Immature natural killer cell (primary cell): ENCODE results near the gene GH2. TPM values are rescaled to one million over a fixed set of nuclear protein-coding genes. Genes with fewer than 3 reads are reported as not detected.
"Not testable (repeated sequence)": the region's sequence is repeated elsewhere in the genome, so short reads cannot be mapped to it uniquely, and the experiment has no call there.

Source experiments
- DNase-seq, 3 donors: peaks; one replicate each; pipeline ENCODE4 v3.0.0; 2022; ENCODE audit warnings: mixed read lengths in 1 of 3
- H3K27ac Mint-ChIP-seq, 6 donors: one replicate each; pipeline ENCODE4 v1.8.0; 2020; ENCODE audit warnings: mixed read lengths in 6 of 6, mild to moderate bottlenecking in 5 of 6, inconsistent platforms in 4 of 6, moderate library complexity in 3 of 6
- H3K27me3 Mint-ChIP-seq, 3 donors: one replicate each; pipeline ENCODE4 v1.8.0; 2020 to 2021; ENCODE audit warnings: low read depth in 3 of 3, mild to moderate bottlenecking in 3 of 3, mixed read lengths in 3 of 3, moderate library complexity in 3 of 3, inconsistent platforms in 1 of 3
- H3K36me3 Mint-ChIP-seq, 3 donors: one replicate each; pipeline ENCODE4 v1.8.0; 2020; ENCODE audit warnings: mixed read lengths in 3 of 3, inconsistent platforms in 2 of 3, mild to moderate bottlenecking in 2 of 3
- H3K4me1 Mint-ChIP-seq, 2 donors: one replicate each; pipeline ENCODE4 v1.8.0; 2020; ENCODE audit warnings: inconsistent platforms in 2 of 2, mild to moderate bottlenecking in 2 of 2, mixed read lengths in 2 of 2, moderate library complexity in 1 of 2
- H3K4me3 Mint-ChIP-seq, 5 donors: one replicate each; pipeline ENCODE4 v1.8.0; 2020; ENCODE audit warnings: mild to moderate bottlenecking in 5 of 5, mixed read lengths in 5 of 5, inconsistent platforms in 3 of 5, moderate library complexity in 3 of 5
- H3K9me3 Mint-ChIP-seq, 6 donors: one replicate each; pipeline ENCODE4 v1.8.0; 2020; ENCODE audit warnings: mild to moderate bottlenecking in 6 of 6, mixed read lengths in 6 of 6, inconsistent platforms in 4 of 6, moderate library complexity in 3 of 6
- polyA plus RNA-seq, 3 donors: library from polyadenylated mRNA; unstranded; fragments of 300-500 nt; fragmentation: Illumina TruSeq; gene quantifications; one replicate each; pipeline ENCODE4 v1.2.3, GENCODE V29; 2021

The GH2 gene
- polyA plus RNA-seq, result not detected

DNA sequence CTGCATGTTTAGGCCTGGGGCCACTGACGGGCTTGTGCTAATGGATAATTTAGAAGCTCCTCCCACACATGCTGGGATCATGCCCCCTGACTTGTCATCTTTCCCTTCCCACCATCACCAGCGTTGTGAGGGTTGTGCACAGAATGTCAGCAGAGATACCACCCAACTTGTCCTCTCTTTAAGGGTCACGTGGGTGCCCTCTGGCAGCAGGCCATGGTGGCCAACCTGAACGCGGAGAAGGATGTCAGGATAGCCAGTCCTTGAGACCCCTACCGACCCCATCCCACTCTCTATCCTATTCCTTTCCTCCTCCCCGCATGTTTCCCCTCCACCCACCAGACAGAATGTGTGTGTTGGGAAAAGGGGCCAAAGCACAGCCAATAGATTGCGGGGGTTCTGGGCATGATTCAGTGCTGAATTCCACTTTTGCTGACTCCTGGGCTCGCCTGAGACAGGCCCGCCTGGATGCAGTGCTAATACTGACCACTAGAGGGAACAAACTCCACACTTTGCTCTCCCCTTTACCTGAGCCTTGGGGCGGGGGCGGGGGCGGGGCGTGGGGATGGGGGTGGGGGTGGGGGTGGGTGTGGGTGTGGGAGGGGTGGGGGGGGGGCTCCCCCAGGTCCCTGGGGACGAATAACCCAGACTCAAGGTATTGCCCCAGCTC is at the start of gene GH2:
TSS of gene GH2 (minus strand) at position 10 of the 667 bp plus-strand sequence. CDS start 143 bp downstream, outside the sequence.
- H3K27me3 Mint-ChIP-seq, result peaks cover 0 to 6% (median 2%) of the 10 kb centered on the region in 3 donors
- no peaks in the 10 kb centered on the region for H3K36me3 Mint-ChIP-seq
- H3K4me1 Mint-ChIP-seq, result peaks cover 0 to 2% of the 10 kb centered on the region in 2 donors
- DNase-seq, result peak; percentile 27 to 46 (median 35)
- H3K9me3 Mint-ChIP-seq, result no peaks in the 10 kb centered on the region
- no peak within 1 kb of the TSS for H3K27ac Mint-ChIP-seq
- H3K4me3 Mint-ChIP-seq, result no peak within 1 kb of the TSS

DNA sequence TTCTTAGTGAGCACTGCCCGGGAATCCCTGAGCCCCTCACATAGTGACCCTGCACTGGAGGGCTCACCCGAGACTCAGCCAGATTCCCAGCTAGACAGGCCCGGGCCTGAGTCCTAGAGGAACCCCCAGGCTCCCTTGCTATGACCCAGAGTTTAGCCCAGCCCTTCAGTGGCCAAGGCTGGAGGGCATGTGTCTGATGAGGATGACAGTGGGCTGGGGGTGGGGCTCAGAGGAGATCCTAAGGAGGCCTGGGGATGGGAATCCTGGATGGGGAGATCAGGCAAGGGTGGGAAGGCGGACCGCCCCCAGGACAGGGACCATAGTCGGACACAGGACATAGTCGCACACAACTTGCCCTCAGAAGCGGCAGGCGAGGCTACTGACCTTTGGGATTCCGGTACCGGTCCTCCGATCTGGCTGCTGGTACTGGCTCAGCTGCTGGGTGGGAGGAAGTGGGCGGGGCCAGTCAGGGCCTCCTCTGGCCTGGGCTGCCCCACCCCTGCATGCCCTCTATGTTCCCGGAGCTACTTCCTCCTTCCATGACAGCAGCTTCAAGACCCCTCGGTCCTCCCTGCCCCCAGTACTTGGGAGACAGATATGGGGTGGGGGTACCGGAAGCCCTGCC is 49.3 kb upstream of the GH2 start:
- H3K4me3 Mint-ChIP-seq, result peak overlapping the region; percentile 86 to 94 (median 92)
- H3K27me3 Mint-ChIP-seq, result peaks cover 0 to 4% (median under 1%) of the 10 kb centered on the region in 3 donors
- H3K4me1 Mint-ChIP-seq, result peaks cover 24 to 29% of the 10 kb centered on the region in 2 donors
- peak; percentile 52 to 65 (median 55) for DNase-seq
- H3K9me3 Mint-ChIP-seq, result no peaks in the 10 kb centered on the region
- H3K27ac Mint-ChIP-seq, result peak overlapping the region; percentile 82 to 95 (median 92)
- peaks cover 0 to 2% (median 0%) of the 10 kb centered on the region in 3 donors for H3K36me3 Mint-ChIP-seq

DNA sequence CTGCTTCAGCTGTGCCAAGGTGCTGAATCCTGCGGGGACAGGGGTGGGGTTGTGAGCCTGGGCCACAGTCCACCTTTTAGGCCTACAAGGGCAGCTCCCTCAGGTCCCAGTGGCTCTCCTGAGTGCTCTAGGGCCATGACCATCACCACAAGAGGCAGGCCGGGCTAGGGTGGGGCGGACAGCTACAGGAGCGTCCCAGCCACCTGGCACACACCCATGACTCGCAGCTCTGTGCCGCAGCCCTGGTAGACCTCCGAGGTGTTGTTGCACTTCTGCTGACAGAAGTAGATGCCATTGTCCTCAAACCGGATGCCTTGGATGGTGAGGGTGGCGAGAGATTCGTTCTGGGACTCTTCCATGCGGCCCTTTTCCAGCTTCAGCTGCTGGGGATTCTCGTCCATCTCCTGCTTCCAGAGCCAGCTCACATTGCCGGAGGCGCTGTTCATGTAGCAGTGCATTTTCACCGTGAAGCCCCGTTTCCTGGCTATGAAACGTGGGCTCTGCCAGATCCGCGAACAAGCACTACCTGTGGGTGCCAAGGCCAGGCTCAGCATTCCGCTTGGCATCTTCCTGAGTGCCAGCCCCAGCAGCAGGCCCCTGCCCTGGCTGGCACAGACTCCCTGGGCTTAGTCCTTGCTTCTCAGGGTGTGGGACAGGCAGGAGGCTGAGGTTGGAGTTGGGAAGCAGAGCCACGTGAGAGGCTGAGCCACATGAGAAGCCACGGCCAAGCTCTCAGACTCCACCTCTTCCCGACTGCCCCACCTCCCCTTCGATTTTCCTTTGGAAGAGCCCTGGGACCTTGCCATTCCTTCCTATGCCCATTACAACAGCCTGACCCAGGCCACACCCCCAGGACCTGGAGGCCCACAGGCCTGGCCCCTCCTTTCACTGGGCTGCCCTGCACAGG is 48.4 kb upstream of the GH2 start:
- H3K27me3 Mint-ChIP-seq, result peaks cover 0 to 1% (median 0%) of the 10 kb centered on the region in 3 donors
- H3K9me3 Mint-ChIP-seq, result no peaks in the 10 kb centered on the region
- H3K4me1 Mint-ChIP-seq, result peaks cover 24 to 29% of the 10 kb centered on the region in 2 donors
- DNase-seq, result no peak
- H3K4me3 Mint-ChIP-seq, result peak overlapping the region in 3 of 5 donors; percentile 5 to 90 (median 86)
- peak overlapping the region in 5 of 6 donors; percentile 17 to 95 (median 83) for H3K27ac Mint-ChIP-seq
- H3K36me3 Mint-ChIP-seq, result no peaks in the 10 kb centered on the region

DNA sequence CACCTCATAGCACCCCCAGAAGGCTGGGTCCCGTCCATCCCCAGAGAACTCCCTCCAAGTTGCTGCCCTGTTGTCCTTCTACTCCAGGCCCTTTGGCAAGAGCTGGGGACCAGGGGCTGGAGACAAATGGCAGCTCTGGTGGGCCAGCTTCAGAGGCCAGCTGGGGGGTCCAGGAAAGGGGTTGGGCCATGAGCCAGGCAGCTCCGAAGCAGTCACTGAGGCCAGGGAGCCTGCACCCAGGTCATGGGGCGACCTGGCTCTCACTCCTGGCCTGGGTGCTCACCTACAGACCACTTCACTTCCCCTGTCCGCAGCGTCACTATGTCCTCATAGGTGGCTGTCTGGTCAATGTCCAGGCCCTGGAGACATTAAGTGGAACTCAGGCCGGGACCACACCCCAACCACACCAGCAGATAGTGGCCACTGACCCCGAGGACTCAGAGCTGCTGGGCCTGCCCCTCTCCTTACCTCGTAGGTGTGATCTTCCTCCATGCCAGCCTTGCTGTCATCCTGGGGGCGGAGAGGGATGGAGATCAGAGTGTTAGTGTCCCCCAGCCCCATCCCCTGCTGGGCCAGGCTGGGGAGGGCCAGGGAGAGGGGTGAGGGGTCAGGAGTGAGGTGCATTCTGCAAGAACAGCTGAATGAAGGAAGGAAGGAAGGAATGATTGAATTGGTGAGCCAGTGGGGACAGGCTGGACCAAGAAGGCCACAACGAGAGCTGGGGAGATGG is 47.4 kb upstream of the GH2 start:
- Mint-ChIP-seq H3K4me3 (peak overlapping the region in 1 of 5 donors; percentile 30), H3K36me3 (no peaks in the 10 kb centered on the region), H3K27ac (peak overlapping the region in 1 of 6 donors; percentile 61), H3K27me3 (peaks cover 0 to 3% (median 0%) of the 10 kb centered on the region in 3 donors), H3K9me3 (no peaks in the 10 kb centered on the region), H3K4me1 (peaks cover 24 to 29% of the 10 kb centered on the region in 2 donors)
- DNase-seq, result no peak

DNA sequence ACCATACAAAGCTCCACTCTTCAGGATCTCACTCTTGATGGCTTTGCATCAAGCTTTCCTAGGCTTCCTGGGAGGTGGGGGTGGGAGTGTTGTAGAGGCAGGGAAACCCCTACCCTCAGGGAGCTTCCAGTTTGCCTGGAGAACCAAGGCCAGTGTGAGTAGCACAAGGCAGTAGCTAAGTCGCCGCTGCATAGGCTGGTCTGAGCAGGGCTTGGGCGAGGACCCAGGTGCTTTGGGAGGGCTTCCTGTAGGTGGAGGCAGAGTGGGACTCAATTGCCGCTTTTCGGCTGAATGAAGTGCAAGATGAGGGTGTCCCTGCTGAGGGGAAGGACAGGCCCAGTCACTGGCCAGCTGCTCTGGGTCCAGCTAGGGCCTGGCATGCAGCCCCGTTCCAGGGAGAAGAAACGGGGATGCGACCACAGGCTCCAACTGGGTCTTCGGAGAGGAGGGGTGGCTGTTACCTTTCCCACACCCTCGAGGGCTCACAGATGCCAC is 46.5 kb upstream of the GH2 start:
- no peak overlapping the region for H3K4me3 Mint-ChIP-seq
- no peaks in the 10 kb centered on the region for H3K36me3 Mint-ChIP-seq
- no peak overlapping the region for H3K27ac Mint-ChIP-seq
- H3K4me1 Mint-ChIP-seq, result peaks cover 24 to 26% of the 10 kb centered on the region in 2 donors
- no peak for DNase-seq
- no peaks in the 10 kb centered on the region for H3K9me3 Mint-ChIP-seq
- peaks cover 0 to 3% (median 0%) of the 10 kb centered on the region in 3 donors for H3K27me3 Mint-ChIP-seq

DNA sequence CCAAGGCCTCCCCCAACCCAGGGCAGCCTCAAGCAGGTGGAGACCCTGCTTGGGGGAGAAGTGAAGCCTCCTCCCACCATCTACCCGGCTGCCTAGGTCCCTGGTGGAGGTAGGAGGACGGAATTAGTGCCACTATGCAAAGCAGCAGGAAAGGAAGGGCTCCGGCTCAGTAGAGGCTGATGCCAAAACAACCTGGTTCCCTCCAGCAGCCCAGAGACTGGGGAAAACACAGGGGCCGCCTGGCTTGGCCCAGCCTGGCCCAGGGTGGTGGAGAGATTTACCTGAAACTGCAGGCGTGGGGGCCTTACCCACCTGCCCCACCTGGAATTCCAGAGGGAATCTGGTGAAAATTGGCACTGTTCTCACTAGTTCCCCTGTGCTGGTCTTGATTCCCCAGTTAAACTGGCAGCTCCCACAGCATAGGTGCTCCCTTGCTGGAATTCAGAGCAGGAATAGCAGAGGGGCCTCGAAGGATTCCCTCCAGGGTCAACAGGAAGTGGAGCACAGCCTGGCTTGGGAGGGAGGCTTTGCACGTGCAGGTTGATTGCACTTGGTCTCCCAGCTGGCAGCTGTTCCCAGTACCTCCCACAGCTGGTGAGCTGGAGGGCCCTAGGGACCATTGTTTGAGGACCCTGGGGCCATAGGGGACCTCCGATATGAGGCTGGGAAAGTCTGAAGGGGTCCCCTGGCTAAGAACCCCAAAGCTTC is 45.9 kb upstream of the GH2 start:
- DNase-seq, result no peak
- Mint-ChIP-seq H3K4me3 (no peak overlapping the region), H3K27me3 (peaks cover 0 to 3% (median 0%) of the 10 kb centered on the region in 3 donors), H3K27ac (peak overlapping the region in 1 of 6 donors; percentile 51), H3K4me1 (peaks cover 20 to 22% of the 10 kb centered on the region in 2 donors), H3K9me3 (no peaks in the 10 kb centered on the region), H3K36me3 (no peaks in the 10 kb centered on the region)

DNA sequence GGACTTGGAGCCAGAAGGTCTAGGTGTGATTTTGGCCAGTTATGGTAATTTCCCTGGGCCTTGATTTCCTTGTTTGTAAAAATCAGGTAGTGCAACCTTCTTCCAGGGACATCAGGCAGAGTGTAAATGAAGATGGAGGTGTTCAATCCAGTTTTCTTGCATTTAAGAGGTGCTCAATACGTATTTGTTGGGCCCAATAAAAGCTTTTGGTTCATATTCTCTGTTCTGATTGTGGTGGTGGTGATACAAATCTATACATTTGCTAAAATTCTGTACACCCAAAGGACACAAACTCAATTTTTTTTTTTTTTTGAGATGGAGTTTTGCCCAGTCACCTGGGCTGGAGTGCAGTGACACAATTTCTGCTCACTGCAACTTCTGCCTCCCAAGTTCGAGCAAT is 44.4 kb upstream of the GH2 start:
- Mint-ChIP-seq H3K4me1 (peaks cover 7 to 9% of the 10 kb centered on the region in 2 donors), H3K36me3 (no peaks in the 10 kb centered on the region), H3K27ac (peak overlapping the region in 1 of 6 donors; percentile 79), H3K4me3 (no peak overlapping the region), H3K27me3 (peaks cover 0 to 1% (median 0%) of the 10 kb centered on the region in 3 donors), H3K9me3 (no peaks in the 10 kb centered on the region)
- no peak for DNase-seq

DNA sequence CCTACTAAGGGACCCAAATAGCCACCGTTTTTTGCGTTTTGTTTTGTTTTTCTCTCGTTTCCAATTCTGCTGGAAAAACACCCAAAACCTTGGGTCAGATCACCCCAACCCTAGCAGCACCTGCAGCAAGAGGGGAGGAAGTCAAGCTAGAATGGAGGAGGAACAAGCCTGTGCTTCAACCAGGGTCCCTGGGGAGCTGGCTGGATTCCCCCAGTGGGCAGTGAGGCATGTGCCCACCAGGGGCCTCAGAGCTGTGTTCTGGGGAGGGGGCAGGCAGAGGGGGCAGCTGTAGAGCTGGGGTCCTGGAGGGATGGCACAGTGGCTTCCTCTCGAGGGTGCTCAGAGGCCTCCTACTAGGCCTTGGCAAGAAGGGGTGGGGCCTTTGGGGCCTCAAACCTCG is 43.9 kb upstream of the GH2 start:
- Mint-ChIP-seq H3K4me1 (peaks cover 1 to 4% of the 10 kb centered on the region in 2 donors), H3K36me3 (no peaks in the 10 kb centered on the region), H3K27me3 (peaks cover 0 to 1% (median 0%) of the 10 kb centered on the region in 3 donors), H3K4me3 (no peak overlapping the region), H3K27ac (no peak overlapping the region), H3K9me3 (no peaks in the 10 kb centered on the region)
- DNase-seq, result no peak

DNA sequence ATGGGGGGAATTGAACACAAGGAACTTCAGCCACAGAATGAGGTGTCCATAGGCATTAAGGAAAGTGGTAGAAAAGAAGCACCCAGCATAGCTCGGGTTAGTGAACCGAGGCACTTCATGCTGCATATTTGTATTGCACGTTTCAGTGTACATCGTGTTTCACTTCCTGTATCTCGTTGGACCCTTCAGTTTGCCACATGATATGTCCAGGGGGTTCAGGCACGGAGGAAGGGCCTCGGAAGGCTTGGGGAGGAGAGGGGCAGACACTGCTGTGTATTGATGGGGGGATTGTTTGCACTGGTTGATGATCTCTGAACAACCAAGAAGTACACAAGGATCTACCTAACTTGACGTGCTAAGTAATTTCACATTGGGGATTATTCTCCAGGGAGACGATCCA is 40.7 kb upstream of the GH2 start:
- H3K27me3 Mint-ChIP-seq, H3K4me1 Mint-ChIP-seq, H3K4me3 Mint-ChIP-seq, H3K9me3 Mint-ChIP-seq, H3K27ac Mint-ChIP-seq, DNase-seq, H3K36me3 Mint-ChIP-seq: not testable (repeated sequence)

DNA sequence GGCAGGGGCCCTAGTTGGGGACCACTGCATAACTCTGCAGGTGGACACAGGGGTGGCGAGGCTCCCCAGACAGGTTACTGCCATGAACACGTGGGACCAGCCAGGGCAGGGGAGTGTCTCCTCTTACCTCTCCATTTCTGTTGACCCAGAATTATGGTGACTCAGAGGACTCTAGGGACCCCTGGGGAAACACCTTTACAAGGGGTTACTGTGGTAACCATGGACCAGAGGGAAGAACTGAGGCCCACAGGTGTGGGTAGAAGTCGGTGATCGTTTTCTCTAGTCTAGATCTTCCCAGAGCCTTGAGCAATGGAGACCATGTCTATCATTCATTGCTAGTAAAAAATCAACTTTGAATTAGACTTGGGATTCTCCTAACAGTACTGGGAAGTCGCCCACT is 39.0 kb upstream of the GH2 start:
- H3K4me1 Mint-ChIP-seq, result not testable (repeated sequence)

DNA sequence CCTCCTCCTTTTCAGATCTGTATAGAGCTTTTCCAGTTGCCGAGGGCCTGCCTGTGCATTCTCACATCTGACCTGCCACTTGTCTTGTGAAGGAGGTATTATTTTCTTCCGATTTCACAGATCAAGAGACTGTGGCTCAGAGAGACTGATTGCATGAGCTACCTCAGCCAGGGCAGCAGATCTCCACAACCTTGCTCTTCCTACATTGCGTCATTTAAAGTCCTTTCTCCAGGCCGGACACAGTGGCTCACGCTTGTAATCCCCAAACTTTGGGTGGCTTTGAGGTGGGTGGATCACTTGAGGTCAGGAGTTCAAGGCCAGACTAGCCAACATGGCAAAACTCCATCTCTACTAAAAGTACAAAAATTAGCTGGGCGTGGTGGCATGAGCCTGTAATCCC is 38.3 kb upstream of the GH2 start:
- H3K4me1 Mint-ChIP-seq, DNase-seq, H3K27me3 Mint-ChIP-seq, H3K36me3 Mint-ChIP-seq, H3K4me3 Mint-ChIP-seq, H3K9me3 Mint-ChIP-seq: not testable (repeated sequence)
- H3K27ac Mint-ChIP-seq, result peak overlapping the region in 4 of 6 donors; percentile 34 to 58 (median 49)

More for the DNA sequence above, 39.0 kb upstream of the GH2 start:
- H3K27ac Mint-ChIP-seq, DNase-seq, H3K9me3 Mint-ChIP-seq, H3K36me3 Mint-ChIP-seq, H3K27me3 Mint-ChIP-seq, H3K4me3 Mint-ChIP-seq: not testable (repeated sequence)

DNA sequence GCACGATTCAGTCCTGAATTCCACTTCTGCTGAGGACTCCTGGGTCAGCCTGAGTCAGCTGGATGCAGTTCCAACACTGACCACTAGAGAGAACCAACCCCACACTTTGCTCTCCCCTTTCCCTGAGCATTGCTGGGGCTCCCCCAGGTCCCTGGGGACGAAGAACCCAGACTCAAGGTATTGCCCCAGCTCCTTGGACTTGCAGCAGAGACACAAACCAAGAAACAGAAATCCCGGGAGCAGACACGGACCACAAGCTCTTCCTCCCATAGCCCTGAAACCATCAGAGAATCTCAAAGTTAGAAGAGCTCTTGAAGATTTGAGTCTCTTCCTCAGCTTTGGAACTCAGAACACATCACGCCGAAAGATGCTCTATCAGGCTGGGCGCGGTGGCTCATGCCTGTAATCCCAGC is 37.6 kb upstream of the GH2 start:
- Mint-ChIP-seq H3K4me1 (peaks cover 6 to 8% of the 10 kb centered on the region in 2 donors), H3K27ac (peak overlapping the region in 4 of 6 donors; percentile 55 to 88 (median 72)), H3K9me3 (no peaks in the 10 kb centered on the region), H3K36me3 (no peaks in the 10 kb centered on the region), H3K27me3 (peaks cover 0 to 3% (median 0%) of the 10 kb centered on the region in 3 donors), H3K4me3 (no peak overlapping the region)
- peak; percentile 77 to 80 (median 78) for DNase-seq
